ELF-1 (cell line): ENCODE results near the gene PACS2.
A peak's percentile ranks its signal among the peaks of the same experiment; 100 is the strongest.

ENCODE experiments used
- DNase-seq: peaks from one replicate; pipeline ENCODE4 v3.0.0-alpha.2; 2016; ENCODE audit warnings: low read depth, low spot score

Gene PACS2

GRCh38 chr14:105384605-105385321 is 70.2 kb downstream of the PACS2 start:
- DNase-seq: no peak

- DNase-seq: no peak
These were observed 70.7 kb downstream of the PACS2 start for GRCh38 chr14:105385322-105385637.

- no peak for DNase-seq
These were observed 71.3 kb downstream of the PACS2 start for GRCh38 chr14:105385698-105386365.

- no peak for DNase-seq
These were observed 72.3 kb downstream of the PACS2 start for GRCh38 chr14:105386581-105387529.

- no peak for DNase-seq
These were observed 73.0 kb downstream of the PACS2 start for GRCh38 chr14:105387530-105387922.

GRCh38 chr14:105388110-105388951 is 73.8 kb downstream of the PACS2 start:
- DNase-seq: no peak

GRCh38 chr14:105388976-105389375 is 74.4 kb downstream of the PACS2 start:
- no peak for DNase-seq

- DNase-seq: no peak
These were observed 75.0 kb downstream of the PACS2 start for GRCh38 chr14:105389534-105389933.

GRCh38 chr14:105389976-105390848 is 75.7 kb downstream of the PACS2 start:
- no peak for DNase-seq

GRCh38 chr14:105390849-105391500 is 76.4 kb downstream of the PACS2 start:
- DNase-seq: peak; percentile 38

GRCh38 chr14:105391541-105391940 is 77.0 kb downstream of the PACS2 start:
- DNase-seq: no peak

- DNase-seq: no peak
These were observed 77.9 kb downstream of the PACS2 start for GRCh38 chr14:105392131-105393090.

- no peak for DNase-seq
These were observed 78.6 kb downstream of the PACS2 start for GRCh38 chr14:105393151-105393550.

- DNase-seq: no peak
These were observed 80.4 kb downstream of the PACS2 start for GRCh38 chr14:105394714-105395537.

- no peak for DNase-seq
These were observed 80.9 kb downstream of the PACS2 start for GRCh38 chr14:105395538-105395854.

GRCh38 chr14:105397350-105397931 is 82.9 kb downstream of the PACS2 start:
- DNase-seq: no peak

GRCh38 chr14:105398044-105398725 is 83.6 kb downstream of the PACS2 start, which contains the start of gene TEX22:
TEX22 (plus strand) TSS chr14:105398538; CDS start chr14:105399341, 803 bp downstream.
- peak; percentile 77 for DNase-seq
